SK-N-SH (cell line): ENCODE measurements around the gene BTLA. TPM values are rescaled to one million over a fixed set of nuclear protein-coding genes. Genes with fewer than 3 reads are reported as not detected.

Experiments used
- CTCF ChIA-PET: fragments of 300-600, 350-600 bp; formaldehyde crosslinking; extraction: SDS; loops from one replicate; lab custom pipeline; 2021; lab: Yijun Ruan, JAX
- POLR2A ChIA-PET: fragments of 350-600 bp; sonication (Branson Sonifier 250); formaldehyde crosslinking; extraction: SDS; loops from one replicate; lab custom pipeline; 2020; ENCODE audit warnings: antibody characterized with exemption, inconsistent platforms; lab: Yijun Ruan, JAX
- DNase-seq: peaks from one replicate; pipeline ENCODE4 v3.0.0; 2012
- H2AFZ ChIP-seq: fragments of 200-600 bp; sonication (generic); 2 replicates; pipeline ENCODE4 v1.8.1; 2016; ENCODE audit warnings: antibody characterized with exemption, mild to moderate bottlenecking, low read depth
- H3F3A ChIP-seq: fragments of 200-600 bp; sonication (generic); replicated peaks from 2 replicates; pipeline ENCODE3; 2016; ENCODE audit warnings: antibody characterized with exemption, mild to moderate bottlenecking; ENCODE audit not compliant: insufficient read depth
- H3K27ac ChIP-seq, 2 experiments: fragments of 200-500 bp in 1 of 2; fragments of 200-600 bp in 1 of 2; sonication (Bioruptor generic) in 1 of 2; sonication (generic), shearing (Covaris generic) in 1 of 2; 2 replicates each; pipeline versions ENCODE4 v1.5.1 to v1.6.1; 2014 to 2016; ENCODE audit warnings: low read depth in 2 of 2, inconsistent platforms in 1 of 2, low read length in 1 of 2, mild to moderate bottlenecking in 1 of 2, mixed read lengths in 1 of 2
- H3K27me3 ChIP-seq: fragments of 200-600 bp; sonication (generic), shearing (Covaris generic); 2 replicates; pipeline ENCODE4 v1.6.1; 2016; ENCODE audit warnings: mixed run types; ENCODE audit not compliant: insufficient read depth
- H3K36me3 ChIP-seq, 2 experiments: fragments of 200-500 bp in 1 of 2; fragments of 200-600 bp in 1 of 2; sonication (Bioruptor generic) in 1 of 2; sonication (generic) in 1 of 2; replicated peaks in 1 of 2; 2 replicates each; pipeline versions ENCODE3 to v1.5.1; 2014 to 2016; ENCODE audit warnings: low read length in 1 of 2, mild to moderate bottlenecking in 1 of 2; ENCODE audit not compliant: insufficient read depth in 2 of 2, control insufficient read depth in 1 of 2
- H3K4me1 ChIP-seq, 2 experiments: fragments of 200-500 bp in 1 of 2; fragments of 200-600 bp in 1 of 2; sonication (Bioruptor generic) in 1 of 2; sonication (generic), shearing (Covaris generic) in 1 of 2; 2 replicates each; pipeline versions ENCODE4 v1.5.1 to v1.6.1; 2014 to 2016; ENCODE audit warnings: low read depth in 1 of 2, low read length in 1 of 2, mixed run types in 1 of 2; ENCODE audit not compliant: insufficient read depth in 2 of 2, control insufficient read depth in 1 of 2
- H3K4me2 ChIP-seq: fragments of 200-600 bp; sonication (generic), shearing (Covaris generic); 2 replicates; pipeline ENCODE4 v1.6.1; 2017; ENCODE audit warnings: mixed run types
- H3K4me3 ChIP-seq, 2 experiments: fragments of 200-500 bp in 1 of 2; fragments of 200-600 bp in 1 of 2; sonication (Bioruptor generic) in 1 of 2; sonication (generic), shearing (Covaris generic) in 1 of 2; 2 replicates each; pipeline versions ENCODE4 v1.5.1 to v1.8.1; 2014 to 2016; ENCODE audit warnings: low read depth in 2 of 2, inconsistent platforms in 1 of 2, low read length in 1 of 2, mild to moderate bottlenecking in 1 of 2, mixed read lengths in 1 of 2, moderate library complexity in 1 of 2
- H3K79me2 ChIP-seq: fragments of 200-600 bp; sonication (generic); 2 replicates; pipeline ENCODE4 v1.8.1; 2017; ENCODE audit warnings: mild to moderate bottlenecking; ENCODE audit not compliant: insufficient read depth
- H3K9ac ChIP-seq: fragments of 200-600 bp; sonication (generic); 2 replicates; pipeline ENCODE4 v1.6.1; 2017; ENCODE audit warnings: mixed run types
- H3K9me2 ChIP-seq: fragments of 200-600 bp; sonication (generic); 2 replicates; pipeline ENCODE4 v1.6.1; 2017; ENCODE audit warnings: mixed run types
- H3K9me3 ChIP-seq: fragments of 200-600 bp; sonication (generic); 2 replicates; pipeline ENCODE4 v1.6.1; 2017; ENCODE audit warnings: mixed run types, mild to moderate bottlenecking, moderate library complexity
- H4K20me1 ChIP-seq: fragments of 200-600 bp; sonication (generic); 2 replicates; pipeline ENCODE4 v1.6.1; 2017; ENCODE audit warnings: mild to moderate bottlenecking, mixed run types; ENCODE audit not compliant: insufficient read depth
- CHD2 ChIP-seq: fragments of 150-350 bp; IDR thresholded peaks from 2 replicates; pipeline ENCODE4 v1.6.1; 2018; ENCODE audit warnings: low read length; ENCODE audit not compliant: partially characterized antibody
- EP300 ChIP-seq, 2 experiments: IDR thresholded peaks; 2 replicates each; pipeline versions ENCODE4 v1.4.0 to v1.6.1; 2012; ENCODE audit warnings: borderline replicate concordance in 1 of 2, low read depth in 1 of 2, low read length in 1 of 2
- EZH2phosphoT487 ChIP-seq: fragments of 200-600 bp; sonication (generic); IDR thresholded peaks from 2 replicates; pipeline ENCODE4 v1.6.1; 2017; ENCODE audit warnings: low read depth, mixed run types, mild to moderate bottlenecking, antibody characterized with exemption, moderate library complexity, borderline replicate concordance
- FOSL2 ChIP-seq: IDR thresholded peaks from 2 replicates; pipeline ENCODE4 v1.4.0; 2012; ENCODE audit warnings: low read depth, mild to moderate bottlenecking, moderate library complexity, borderline replicate concordance
- FOXJ3 ChIP-seq: sonication (generic); formaldehyde crosslinking; IDR thresholded peaks from 2 replicates; pipeline ENCODE4 v1.5.1; 2020; ENCODE audit warnings: mild to moderate bottlenecking, missing genetic modification reagents
- FOXM1 ChIP-seq: IDR thresholded peaks from 2 replicates; pipeline ENCODE4 v1.4.0; 2012; ENCODE audit warnings: low read depth, mild to moderate bottlenecking
- GABPA ChIP-seq: IDR thresholded peaks from 2 replicates; pipeline ENCODE4 v1.4.0; 2012; ENCODE audit warnings: low read depth, mild to moderate bottlenecking
- GATA2 ChIP-seq: sonication (generic); formaldehyde crosslinking; IDR thresholded peaks from 2 replicates; pipeline ENCODE4 v1.5.0; 2020; ENCODE audit warnings: mild to moderate bottlenecking, missing genetic modification reagents
- IRF3 ChIP-seq: fragments of 150-350 bp; IDR thresholded peaks from 2 replicates; pipeline ENCODE4 v1.6.1; 2016; ENCODE audit warnings: mild to moderate bottlenecking, low read depth, low read length
- JUND ChIP-seq: IDR thresholded peaks from 2 replicates; pipeline ENCODE4 v1.4.0; 2012
- NRF1 ChIP-seq: IDR thresholded peaks from 2 replicates; pipeline ENCODE4 v1.6.1; 2012; ENCODE audit warnings: low read depth, mild to moderate bottlenecking, low read length
- PBX3 ChIP-seq: IDR thresholded peaks from 2 replicates; pipeline ENCODE4; 2012
- RAD21 ChIP-seq: IDR thresholded peaks from 2 replicates; pipeline ENCODE4 v1.6.1; 2012; ENCODE audit warnings: mild to moderate bottlenecking, low read length
- RCOR1 ChIP-seq: fragments of 150-350 bp; IDR thresholded peaks from 2 replicates; pipeline ENCODE4 v1.6.1; 2017; ENCODE audit warnings: antibody characterized with exemption, low read length
- RFX5 ChIP-seq: IDR thresholded peaks from 2 replicates; pipeline ENCODE4 v1.6.1; 2012; ENCODE audit warnings: mild to moderate bottlenecking, improper control_type of control experiment, low read length
- RXRA ChIP-seq: IDR thresholded peaks from 2 replicates; pipeline ENCODE4 v1.4.0; 2012; ENCODE audit warnings: low read depth, mild to moderate bottlenecking, borderline replicate concordance
- SIN3A ChIP-seq: IDR thresholded peaks from 2 replicates; pipeline ENCODE4 v1.6.1; 2012; ENCODE audit warnings: low read depth, mild to moderate bottlenecking, low read length, moderate library complexity, borderline replicate concordance
- SMC3 ChIP-seq: IDR thresholded peaks from 2 replicates; pipeline ENCODE4 v1.6.1; 2012; ENCODE audit warnings: low read depth, low read length, improper control_type of control experiment
- TCF12 ChIP-seq: IDR thresholded peaks from 2 replicates; pipeline ENCODE4 v1.4.0; 2012
- USF2 ChIP-seq: fragments of 150-350 bp; IDR thresholded peaks from 2 replicates; pipeline ENCODE4 v1.6.1; 2017; ENCODE audit warnings: antibody characterized with exemption, low read length, low read depth, borderline replicate concordance
- YY1 ChIP-seq: IDR thresholded peaks from 2 replicates; pipeline ENCODE4 v1.4.0; 2012; ENCODE audit warnings: low read depth, mild to moderate bottlenecking
- ZBTB33 ChIP-seq: IDR thresholded peaks from 2 replicates; pipeline ENCODE4 v1.4.0; 2012; ENCODE audit warnings: low read depth, borderline replicate concordance
- WGBS: methylation state at CpG from one replicate; pipeline ENCODE4 v1.1.6; 2017; ENCODE audit warnings: low lambda C conversion rate; 5-methylcytosine and 5-hydroxymethylcytosine counted together
- polyA plus RNA-seq, 3 experiments: library from polyadenylated mRNA; depleted of rRNA; stranded (reverse); fragments of >200 nt; gene quantifications; 2 replicates each; pipeline ENCODE4 v1.2.3, GENCODE V29; 2012

The BTLA gene
- polyA plus RNA-seq, 1 of the 3 experiments (the other 2 are of a cell fraction), result not detected

GRCh38 chr3:112486811-112487505 is 12.3 kb downstream of the BTLA start (continued):
- TF ChIP-seq SMC3, result no peak

GRCh38 chr3:112484352-112484751 is 14.9 kb downstream of the BTLA start:
- Histone ChIP-seq H3K79me2 (no peaks in the 10 kb centered on the region), H3K4me3 (no peak overlapping the region), H3K4me1 (no peaks in the 10 kb centered on the region), H3K27me3 (no peaks in the 10 kb centered on the region), H3K36me3 (no peaks in the 10 kb centered on the region), H4K20me1 (no peaks in the 10 kb centered on the region), H3K9me2 (no peaks in the 10 kb centered on the region), H3K27ac (no peak overlapping the region), H3K9ac (no peak overlapping the region), H3K9me3 (no peaks in the 10 kb centered on the region), H3K4me2 (no peak overlapping the region), H3F3A (no peaks in the 10 kb centered on the region), H2AFZ (no peak overlapping the region)
- ChIA-PET CTCF (no interaction called here), POLR2A (no interaction called here)
- no peak for DNase-seq
- no peak for TF ChIP-seq CHD2
- no peak for TF ChIP-seq JUND
- TF ChIP-seq NRF1, result no peak
- no peak for TF ChIP-seq SMC3
- TF ChIP-seq EZH2phosphoT487, result no peak
- no peak for TF ChIP-seq RAD21
- TF ChIP-seq EP300 (IDR thresholded peaks at IDR 0.05; ENCODE audit: borderline replicate concordance in 1 of 2, low read depth in 1 of 2, low read length in 1 of 2), result no peak
- no peak for TF ChIP-seq TCF12
- no peak for TF ChIP-seq FOXJ3
- TF ChIP-seq RFX5, result no peak
- TF ChIP-seq IRF3, result no peak
- WGBS, result 63% methylated on average over 4 of the region's 4 CpGs

- ChIA-PET CTCF (no interaction called here), POLR2A (no interaction called here)
- Histone ChIP-seq H3K36me3 (no peaks in the 10 kb centered on the region), H4K20me1 (no peaks in the 10 kb centered on the region), H3K27me3 (no peaks in the 10 kb centered on the region), H2AFZ (no peak overlapping the region), H3K4me2 (no peak overlapping the region), H3K4me1 (no peaks in the 10 kb centered on the region), H3K4me3 (no peak overlapping the region), H3K9me3 (no peaks in the 10 kb centered on the region), H3K27ac (no peak overlapping the region), H3K79me2 (no peaks in the 10 kb centered on the region), H3F3A (no peaks in the 10 kb centered on the region), H3K9me2 (no peaks in the 10 kb centered on the region), H3K9ac (no peak overlapping the region)
- 70% methylated on average over 1 of the region's 1 CpG for WGBS
- DNase-seq, result no peak
- no peak for TF ChIP-seq RAD21
- TF ChIP-seq SIN3A, result no peak
- TF ChIP-seq RXRA, result no peak
- no peak for TF ChIP-seq JUND
- TF ChIP-seq YY1, result no peak
- TF ChIP-seq NRF1, result no peak
- TF ChIP-seq FOXM1, result no peak
- no peak for TF ChIP-seq PBX3
- TF ChIP-seq ZBTB33, result no peak
- TF ChIP-seq USF2, result no peak
- TF ChIP-seq FOSL2, result no peak
- TF ChIP-seq GATA2 (CRISPR knock-in tag), result no peak
- TF ChIP-seq GABPA, result no peak
- TF ChIP-seq RCOR1, result no peak
- no peak for TF ChIP-seq RFX5
- TF ChIP-seq TCF12, result no peak
Measured at GRCh38 chr3:112482675-112483074, 16.6 kb downstream of the BTLA start.
